Activated T-helper 1 cell treated with anti-CD3 and anti-CD28 coated beads, Interleukin-2, amount 50 U/mL, for 16 hours (primary cell): Measurements from ENCODE around the gene COBL.
"Not testable (repeated sequence)": the region's sequence is repeated elsewhere in the genome, so short reads cannot be mapped to it uniquely, and the experiment has no call there.

Source experiments
- DNase-seq, 2 donors: peaks; one replicate each; pipeline ENCODE4 v3.0.0-alpha.2; 2020; ENCODE audit warnings: low read depth in 1 of 2, low spot score in 1 of 2

Gene COBL

DNA sequence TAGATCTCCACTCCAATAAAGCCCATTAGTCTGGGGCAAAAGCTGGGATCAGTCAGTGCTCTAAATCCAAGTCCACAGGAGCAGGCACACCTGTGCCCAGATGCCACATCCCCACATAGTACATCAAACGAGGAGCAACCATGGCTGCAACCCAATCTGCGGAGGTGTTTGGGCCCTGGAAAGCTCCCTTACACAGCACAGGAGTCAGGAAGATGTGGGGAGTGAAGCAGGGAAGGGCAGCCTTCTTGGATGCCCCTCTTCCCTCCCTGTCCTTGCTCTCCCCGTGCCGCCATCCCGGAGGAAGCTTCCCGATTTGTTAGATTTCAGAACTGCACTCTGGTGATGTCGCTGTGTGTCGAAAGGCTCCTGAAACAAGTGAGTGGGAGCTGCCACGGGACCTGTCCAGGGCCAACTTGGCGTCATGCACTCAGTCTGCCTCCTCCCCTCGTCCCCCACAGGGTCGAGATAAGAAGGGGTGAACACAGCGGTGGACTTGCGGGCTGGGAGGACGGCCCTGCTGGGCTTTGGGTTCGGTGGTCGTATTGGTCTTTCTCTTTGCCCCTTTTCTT, 303.3 kb downstream of the COBL start:
- no peak for DNase-seq

DNA sequence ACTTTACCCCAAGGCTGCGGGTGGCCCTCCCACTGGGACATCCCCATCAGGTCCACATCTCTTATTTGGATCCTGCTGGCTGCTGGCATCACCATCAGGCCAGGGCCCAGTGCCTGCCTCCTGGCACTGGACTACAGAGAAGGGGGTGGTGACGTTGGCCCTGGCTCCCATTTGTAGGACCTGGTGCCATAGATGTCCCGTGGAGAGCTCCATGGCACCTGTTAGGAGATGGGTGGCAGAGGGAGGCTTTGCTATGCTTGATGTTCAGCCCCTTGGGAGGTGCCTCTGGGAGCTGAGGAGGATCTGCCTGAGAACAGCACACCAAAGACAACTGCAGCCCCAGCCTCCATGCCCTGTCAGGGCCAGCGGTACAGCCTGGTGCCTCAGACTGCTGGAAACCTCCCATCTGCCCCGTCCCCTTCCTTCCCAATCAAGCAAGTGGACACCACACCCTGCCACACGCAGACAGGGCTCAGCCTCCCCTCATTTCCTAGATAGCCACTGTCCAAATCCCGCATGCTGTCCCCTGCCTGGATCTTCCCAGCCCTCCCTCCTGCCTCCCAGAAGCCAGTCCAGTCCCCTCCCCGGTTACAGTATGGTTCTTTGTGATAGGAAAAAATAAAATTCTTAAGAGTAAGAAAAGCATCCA, 303.9 kb downstream of the COBL start:
- DNase-seq: no peak

DNA sequence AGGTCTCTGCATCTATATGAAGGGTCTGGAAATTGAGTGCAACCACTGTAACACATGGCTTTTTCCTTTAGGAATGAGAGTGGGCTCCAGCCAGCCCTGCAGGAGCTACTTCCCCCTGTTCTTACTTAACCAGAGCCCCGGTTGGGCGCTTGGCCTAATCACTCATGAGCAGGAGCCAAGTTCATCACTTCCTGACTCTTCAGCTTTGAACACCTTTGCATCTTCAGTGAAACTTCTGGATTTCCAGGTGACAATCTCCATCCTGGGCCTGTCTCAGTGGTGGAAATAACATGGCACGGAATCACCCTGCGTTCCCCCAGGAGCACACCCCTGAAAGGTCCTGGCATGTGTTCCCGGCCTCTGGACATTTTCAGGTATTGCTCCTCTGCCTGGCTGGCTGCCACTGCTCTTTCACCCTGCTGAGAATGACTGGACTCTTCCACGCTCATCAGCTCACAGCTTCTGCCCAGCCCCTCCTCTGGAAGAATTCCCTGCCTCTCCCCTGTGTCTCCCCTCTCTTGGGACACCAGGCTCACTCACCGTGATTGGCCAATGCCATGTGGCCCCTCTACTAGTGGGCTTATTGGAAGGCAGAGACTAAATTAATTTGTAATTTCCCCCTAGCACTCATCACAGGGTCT, 304.8 kb downstream of the COBL start:
- no peak for DNase-seq

DNA sequence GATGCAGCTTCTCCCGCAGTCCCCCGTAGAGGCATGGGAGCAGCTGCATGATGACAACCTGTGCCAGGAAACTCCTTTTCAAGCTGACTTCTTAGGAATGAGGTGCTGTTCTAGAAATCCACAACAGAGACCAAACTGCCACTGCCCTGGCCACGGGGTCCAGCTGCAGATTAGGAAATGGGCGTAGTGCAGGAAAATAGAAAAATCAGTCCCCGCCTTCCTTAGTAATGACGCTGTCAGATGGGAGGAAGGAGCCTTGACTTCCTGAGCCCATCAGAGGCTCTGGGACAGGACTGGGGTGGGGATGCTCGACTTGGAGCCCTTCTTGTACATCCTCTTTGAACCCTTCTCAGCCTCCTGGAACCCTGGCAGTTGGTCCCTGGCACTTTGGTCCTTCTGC, 306.1 kb downstream of the COBL start:
- DNase-seq: no peak

DNA sequence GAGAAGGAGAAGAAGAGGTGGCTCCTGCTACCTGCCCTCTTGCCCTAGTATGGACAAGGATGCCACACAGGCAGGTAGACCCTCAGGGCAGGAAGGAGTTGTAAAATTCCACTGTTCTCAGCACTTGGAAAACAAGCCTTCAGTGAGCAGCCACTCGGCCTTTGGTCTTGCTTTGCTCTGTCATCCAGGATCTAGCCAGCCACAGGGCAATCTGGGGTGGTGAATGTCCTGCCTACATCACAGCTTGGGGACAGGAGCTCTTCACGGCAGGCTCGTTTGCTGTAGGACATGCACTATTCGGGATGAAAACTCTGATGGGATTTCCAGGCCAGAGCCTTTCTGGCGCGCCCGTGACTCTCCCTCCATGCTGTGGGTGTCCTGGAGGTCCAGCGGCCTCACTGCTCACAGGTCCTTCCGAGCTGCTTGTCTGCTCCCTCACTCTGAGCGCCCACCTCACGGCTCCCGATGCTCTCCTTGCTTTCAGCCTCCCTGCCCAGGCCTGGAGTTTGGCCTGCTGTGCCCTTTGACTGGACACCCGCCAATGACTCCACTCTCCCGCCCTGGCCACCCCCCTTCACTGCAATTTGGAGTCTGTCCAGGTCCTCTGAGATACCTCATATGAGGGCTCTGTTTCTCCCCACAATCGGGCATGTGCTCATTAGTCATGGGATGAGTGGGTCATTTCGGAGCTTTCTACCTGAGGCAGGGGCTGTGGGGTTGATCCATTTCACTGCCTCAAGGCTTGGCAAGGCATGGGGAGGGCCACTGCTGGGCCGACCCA, 306.7 kb downstream of the COBL start:
- no peak for DNase-seq

DNA sequence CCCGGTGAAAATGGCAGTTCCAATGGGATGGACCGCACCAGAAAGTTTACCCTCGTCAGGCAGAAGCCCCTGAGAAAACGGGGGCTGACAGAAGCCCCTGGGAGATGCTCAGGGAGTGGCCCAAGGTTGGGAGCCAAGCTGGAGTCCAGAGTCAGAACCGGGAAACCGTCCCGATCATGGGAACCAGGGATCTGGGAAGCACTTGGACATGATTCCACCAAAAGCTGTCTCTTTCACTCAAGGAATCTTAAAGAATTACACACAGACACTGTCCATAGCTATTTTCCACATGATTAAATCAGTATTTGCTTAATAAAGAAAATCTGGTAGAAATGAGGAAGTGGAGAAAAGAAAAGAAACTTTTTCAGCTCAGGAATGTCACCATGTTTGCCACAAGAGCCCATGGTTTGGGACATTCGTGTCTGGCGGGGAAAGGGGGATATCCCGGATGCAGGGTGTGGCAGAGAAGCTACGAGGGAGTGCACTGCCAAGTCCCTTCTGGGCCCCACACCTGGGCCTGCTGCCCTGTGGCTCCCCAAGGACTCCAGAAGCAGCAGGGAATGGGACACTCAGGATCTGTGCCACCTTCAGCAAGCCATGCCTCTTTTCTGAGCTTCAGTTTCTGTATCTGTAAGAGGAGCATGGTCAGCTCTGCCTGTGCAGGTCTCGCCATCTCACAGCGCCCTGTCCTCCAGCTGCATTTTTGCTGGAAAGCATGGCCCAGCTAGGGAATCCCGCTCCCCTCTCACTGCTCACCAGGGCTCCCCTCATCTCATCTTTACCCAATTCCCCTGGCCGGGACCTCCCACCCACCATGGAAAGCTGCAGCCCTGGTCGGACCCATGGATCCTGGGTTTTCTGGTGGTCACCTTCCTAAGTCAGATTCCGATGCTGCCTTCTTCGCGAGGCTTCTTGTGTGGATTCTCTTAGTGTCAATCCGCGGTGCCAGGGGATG, 308.8 kb downstream of the COBL start:
- no peak for DNase-seq

DNA sequence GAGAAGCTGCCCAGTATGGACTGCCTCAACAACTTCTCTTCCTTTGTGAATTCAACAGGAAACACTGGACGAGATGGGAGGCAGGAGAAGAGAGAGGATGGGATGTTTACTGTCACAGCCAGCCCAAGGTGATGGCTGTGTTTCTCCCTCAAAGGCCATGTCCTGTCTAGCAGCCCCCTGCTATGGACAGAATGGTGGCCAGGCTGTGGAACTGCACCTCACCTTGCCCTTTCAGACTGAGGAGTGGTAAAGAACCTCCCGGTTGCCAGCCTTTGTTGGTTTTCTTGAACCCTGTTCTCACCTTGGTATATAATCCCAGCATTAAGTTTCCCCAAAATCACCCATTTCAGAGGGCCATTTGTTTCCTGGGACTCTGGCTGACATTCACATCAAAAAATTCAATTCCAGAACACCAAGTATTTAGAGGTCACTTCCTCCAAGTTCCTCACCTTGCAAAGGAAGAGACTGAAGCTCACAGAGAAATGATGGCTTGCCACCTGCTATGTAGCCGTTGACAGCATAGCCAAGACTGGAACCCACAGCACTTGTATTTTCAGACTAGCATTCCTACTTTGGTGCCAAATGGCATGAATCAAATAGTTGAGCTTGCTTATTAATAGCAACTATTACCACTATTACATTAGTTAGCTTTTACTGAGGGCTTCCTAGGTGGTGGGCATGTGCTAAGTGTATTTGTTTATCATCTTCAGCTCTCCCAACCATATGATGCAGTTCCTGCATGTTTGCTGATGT, 309.9 kb downstream of the COBL start:
- no peak for DNase-seq

DNA sequence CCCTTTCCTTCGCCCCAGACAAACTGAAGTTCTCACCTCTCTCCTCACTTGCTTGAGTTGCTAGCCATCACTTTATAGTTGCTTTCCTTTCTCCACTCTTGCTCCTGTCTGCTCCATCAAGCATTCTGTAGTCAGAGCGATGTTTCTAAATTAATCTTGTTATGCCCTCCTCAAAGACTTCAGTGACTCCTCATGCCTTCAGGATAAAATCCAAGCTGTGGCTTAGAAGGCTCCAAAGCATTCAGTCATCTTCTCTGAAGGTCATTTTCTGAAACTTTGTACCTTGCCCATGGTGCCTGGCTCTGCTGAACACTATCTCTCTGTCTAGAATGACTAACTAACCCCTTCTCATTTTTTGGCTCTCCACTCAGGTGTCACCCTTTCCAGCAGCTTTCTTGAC, 311.5 kb downstream of the COBL start:
- DNase-seq: no peak

DNA sequence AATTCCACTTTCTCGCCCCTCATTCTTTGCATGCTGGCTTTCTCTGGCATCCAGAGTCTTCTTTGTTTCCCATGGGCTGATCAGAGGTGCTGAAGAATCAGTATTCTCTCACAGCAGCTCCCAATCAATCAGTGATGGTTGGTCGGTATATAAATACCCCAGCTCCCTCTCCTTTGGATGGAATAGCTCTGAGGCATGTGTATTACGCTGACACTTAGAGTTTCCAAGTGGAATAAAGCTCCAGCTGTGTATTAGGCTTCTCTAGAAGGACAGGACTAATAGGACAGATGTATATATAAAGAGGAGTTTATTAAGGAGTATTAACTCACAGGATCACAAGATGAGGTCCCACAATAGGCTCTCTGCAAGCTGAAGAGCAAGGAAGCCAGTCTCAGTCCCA, 315.7 kb downstream of the COBL start:
- no peak for DNase-seq

DNA sequence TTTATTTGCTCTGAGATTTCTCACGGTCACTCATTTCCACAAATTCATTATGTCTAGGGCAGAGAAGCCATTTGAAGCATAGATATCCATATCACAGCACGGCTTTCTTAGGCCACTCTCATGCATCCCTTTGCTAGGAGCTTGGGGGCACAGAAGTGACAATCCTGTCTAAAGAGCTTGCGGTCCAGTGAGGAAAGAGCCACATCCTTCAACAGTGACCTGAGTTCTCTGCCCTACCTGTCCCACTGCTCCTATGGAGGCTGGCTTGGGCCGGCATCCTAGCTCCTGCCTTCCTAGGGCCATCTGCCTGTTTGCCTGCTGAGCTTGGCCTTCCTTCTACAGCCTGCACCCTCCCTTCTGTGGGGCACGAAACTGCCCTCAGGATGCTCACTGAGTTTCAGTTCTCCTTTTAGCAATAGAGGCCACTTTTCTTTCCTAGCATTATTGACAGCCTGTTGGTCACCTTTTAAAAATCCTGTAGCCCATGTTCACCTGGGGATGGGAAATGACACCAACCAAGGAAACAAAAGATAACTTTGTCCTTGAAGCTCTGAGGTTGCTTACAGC, 321.8 kb downstream of the COBL start:
- DNase-seq: no peak

DNA sequence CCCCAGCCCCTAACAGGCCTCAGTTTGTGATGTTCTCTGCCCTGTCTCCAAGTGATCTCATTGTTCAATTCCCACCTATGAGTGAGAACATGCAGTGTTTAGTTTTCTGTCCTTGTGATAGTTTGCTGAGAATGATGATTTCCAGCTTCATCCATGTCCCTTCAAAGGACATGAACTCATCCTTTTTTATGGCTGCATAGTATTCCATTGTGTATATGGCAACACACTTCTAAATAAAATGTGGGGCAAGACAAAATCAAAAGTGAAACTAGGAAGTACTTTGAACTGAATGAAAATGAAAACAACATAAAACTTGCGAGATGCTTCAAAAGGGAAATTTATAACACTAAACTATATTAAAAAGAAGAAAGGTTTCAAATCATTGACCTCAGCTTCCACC, 326.4 kb downstream of the COBL start:
- not testable (repeated sequence) for DNase-seq

DNA sequence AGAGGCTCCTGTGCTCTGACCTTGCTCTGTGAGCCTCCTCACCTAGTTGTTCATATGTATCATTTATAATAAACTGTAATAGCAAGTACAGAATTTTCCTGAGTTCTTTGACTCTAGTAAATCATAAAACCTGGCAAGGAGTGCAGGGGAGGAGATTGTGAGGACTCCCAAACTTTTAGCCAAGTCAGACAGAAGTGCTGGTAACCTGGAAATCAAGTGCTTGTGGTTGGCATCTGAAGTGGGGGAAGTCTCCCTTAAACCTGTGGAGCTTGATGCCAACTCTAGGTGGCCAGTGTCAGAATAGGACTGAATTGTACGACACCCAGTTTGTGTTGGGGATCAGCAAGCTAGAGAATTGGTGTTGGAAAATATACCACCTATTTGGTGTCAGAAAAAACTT, 327.6 kb downstream of the COBL start:
- no peak for DNase-seq

DNA sequence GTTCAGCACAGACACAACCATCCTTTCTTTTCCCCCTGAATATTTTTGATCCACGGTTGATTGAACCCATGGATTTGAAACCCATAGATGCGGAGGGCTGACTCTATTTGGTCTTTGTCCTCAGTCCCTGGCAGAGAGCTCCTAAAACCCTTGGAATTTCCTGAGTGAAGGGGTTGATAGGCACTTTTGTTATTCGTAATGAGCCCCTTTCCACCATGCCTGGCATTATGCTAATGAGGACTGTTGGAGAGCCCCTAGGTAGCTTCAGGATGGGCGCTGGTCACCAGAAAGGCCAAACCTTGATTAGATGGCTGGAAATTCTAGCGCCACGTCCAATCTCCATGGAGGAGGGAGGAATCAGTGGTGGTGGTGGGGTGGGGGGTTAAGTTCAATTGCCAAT, 328.1 kb downstream of the COBL start:
- DNase-seq: no peak

DNA sequence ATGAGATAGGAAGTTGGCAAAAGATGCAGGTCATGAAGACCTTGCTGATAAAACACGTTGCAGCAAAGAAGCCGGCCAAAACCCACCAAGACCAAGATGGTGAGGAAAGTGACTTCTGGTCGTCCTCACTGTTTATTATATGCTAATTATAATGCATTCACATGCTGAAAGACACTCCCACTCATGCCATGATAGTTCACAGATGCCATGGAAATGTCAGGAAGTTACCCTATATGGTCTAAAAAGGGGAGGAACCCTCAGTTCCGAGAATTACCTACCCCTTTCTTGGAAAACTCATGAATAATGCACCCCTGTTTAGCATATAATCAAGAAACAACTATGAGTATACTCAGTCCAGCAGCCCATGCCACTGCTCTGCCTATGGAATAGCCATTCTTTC, 331.5 kb downstream of the COBL start:
- no peak for DNase-seq

DNA sequence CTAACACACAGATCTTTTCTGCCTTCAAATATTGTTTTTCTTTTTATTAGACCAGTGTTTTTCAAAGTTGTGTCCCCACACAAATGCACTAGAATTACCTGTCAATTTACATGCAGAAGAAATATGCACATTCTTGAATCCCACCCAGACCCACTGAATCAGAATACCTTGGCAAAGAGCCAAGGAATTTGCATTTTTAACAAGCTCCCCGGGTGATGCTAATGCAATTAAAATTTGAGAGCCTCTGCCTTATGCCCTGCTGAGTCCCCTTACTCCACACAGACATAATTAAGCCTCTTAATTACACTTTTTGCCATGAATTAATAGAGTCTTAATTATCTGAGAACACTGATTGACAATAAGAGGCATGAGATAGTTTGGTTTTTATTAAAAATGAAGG, 332.8 kb downstream of the COBL start:
- no peak for DNase-seq

DNA sequence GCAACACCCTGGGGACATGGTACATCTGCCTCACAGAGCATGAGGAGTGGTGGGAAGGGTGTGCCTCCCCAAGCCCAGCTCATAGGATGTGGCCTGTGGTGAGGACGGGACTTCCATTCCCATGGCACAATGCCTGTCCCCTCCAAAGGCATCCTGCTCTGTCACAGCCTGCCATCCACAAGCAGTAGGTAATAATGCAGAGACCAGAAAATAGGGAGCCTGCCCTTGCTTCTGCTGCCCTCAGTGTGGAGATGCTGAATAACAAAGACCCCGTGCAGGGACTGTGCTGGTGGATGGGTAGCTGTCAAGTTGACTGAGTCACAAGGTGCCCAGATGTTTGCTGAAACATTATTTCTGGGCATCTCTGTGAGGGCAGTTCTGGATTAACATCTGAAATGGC, 334.0 kb downstream of the COBL start:
- no peak for DNase-seq

DNA sequence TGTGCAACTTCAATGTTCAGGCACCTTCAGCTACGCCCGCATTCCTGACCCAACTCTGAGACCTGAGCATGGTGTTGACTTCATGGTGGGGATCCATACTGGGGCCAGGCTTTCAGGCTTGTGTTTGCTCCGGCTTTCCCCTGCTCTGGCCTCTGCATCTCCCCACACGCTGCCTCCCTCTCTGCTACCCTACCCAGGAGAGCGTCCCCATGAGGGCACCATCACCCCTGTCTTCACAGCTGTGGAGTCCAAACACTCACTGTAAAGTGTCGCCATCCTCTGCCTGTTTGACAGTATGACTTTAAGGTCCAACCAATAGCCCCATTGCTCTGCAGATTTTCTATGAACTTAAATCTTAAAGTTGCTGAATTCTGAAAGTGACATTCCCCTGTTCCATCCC, 334.9 kb downstream of the COBL start:
- DNase-seq: no peak

DNA sequence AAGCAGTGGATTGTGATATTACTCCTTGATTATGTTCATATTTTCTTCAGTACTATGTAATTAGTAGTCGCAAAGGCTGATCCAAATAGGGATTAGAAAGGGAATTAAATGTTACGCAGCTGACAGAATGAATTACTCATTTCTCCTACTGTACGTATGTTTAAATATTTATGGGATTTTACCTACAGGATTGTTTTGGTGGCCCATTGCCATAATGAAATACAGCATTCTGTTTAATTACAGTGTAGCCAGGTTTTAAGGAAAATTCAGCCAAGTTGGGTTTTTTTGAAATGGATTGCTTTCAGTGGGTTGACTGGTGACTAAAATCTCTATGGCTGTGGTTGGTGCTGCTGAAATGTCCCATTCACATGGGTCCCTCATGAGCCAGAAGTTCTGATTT, 336.2 kb downstream of the COBL start:
- no peak for DNase-seq

DNA sequence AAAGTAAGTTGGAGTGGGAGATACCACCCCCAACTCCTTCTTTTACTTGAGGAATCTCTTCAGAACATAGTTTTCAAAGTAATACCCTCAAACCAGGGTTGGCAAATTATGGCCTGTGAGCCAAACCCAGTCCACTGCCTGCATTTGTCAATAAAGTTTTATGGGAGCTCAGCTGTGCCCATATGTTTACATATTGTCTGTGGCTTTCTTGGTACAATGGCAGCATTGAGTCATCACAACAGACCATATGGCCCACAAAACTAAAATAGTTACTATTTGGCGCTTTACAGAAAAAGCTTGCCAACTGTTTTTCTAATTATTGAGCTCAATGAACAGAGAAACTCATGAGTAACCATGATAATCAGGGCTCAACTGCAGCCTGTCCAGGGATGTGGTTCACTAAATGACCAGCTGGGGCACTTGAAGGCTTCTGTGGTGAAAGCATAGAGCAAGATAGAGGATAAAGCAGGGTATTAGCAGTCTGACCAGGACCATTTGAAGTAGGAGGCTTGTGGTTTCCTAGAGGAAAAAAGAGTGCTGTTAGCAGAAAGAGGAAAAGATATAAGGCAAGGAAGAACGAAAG, 337.9 kb downstream of the COBL start:
- DNase-seq: no peak

DNA sequence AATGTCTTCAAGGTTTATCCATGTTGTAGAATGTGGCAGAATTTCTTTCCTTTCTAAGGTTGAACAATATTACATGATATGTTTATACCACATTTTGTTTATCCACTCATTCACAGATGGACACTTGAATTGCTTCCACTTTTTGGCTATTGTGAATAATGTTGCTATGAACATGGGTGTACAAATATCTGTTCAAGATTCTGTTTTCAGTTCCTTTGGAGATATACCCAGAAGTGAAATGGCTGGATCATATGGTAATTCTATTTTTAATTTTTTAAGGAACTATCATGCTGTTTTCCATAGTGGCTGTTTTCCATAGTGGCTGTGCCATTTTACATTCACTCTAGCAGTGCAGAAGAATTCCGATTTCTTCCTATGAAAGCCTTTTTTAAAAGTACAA, 339.2 kb downstream of the COBL start:
- no peak for DNase-seq
